DOHH2 (cell line): ENCODE data around the gene PKP4.

Experiments used
- H3F3A ChIP-seq: fragments of 200-600 bp; sonication (generic), shearing (Covaris generic); 2 replicates; pipeline ENCODE4 v1.6.0; 2016; ENCODE audit warnings: antibody characterized with exemption, mild to moderate bottlenecking; ENCODE audit not compliant: control insufficient read depth, insufficient read depth
- H3K27ac ChIP-seq: fragments of 200-600 bp; sonication (generic); 2 replicates; pipeline ENCODE4 v1.5.1; 2014; ENCODE audit warnings: low read depth, mild to moderate bottlenecking, low read length, moderate library complexity
- H3K27me3 ChIP-seq: fragments of 200-600 bp; sonication (generic); 2 replicates; pipeline ENCODE4 v1.6.1; 2014; ENCODE audit warnings: mild to moderate bottlenecking, low read length, mixed read lengths; ENCODE audit not compliant: control insufficient read depth
- H3K36me3 ChIP-seq: fragments of 200-600 bp; sonication (generic); 2 replicates; pipeline ENCODE4 v1.6.1; 2014; ENCODE audit warnings: mild to moderate bottlenecking, low read length, moderate library complexity, mixed read lengths; ENCODE audit not compliant: control insufficient read depth
- H3K4me1 ChIP-seq: fragments of 200-600 bp; sonication (generic); 2 replicates; pipeline ENCODE4 v1.6.1; 2014; ENCODE audit warnings: mild to moderate bottlenecking, low read length, mixed read lengths; ENCODE audit not compliant: control insufficient read depth
- H3K4me2 ChIP-seq: fragments of 200-600 bp; sonication (generic); 2 replicates; pipeline ENCODE4 v1.6.0; 2014; ENCODE audit warnings: mild to moderate bottlenecking, low read length, moderate library complexity
- H3K4me3 ChIP-seq: fragments of 200-600 bp; sonication (generic); 2 replicates; pipeline ENCODE4 v1.5.1; 2014; ENCODE audit warnings: mild to moderate bottlenecking, low read length, mixed read lengths
- H3K79me2 ChIP-seq: fragments of 200-600 bp; sonication (generic); 2 replicates; pipeline ENCODE4 v1.6.1; 2014; ENCODE audit warnings: mild to moderate bottlenecking, low read length, mixed read lengths; ENCODE audit not compliant: control insufficient read depth
- H3K9me2 ChIP-seq: fragments of 200-600 bp; sonication (generic); replicated peaks from 2 replicates; pipeline ENCODE4 v1.6.1; 2014; ENCODE audit warnings: mild to moderate bottlenecking, low read length, mixed read lengths; ENCODE audit not compliant: control insufficient read depth
- H3K9me3 ChIP-seq: fragments of 200-600 bp; sonication (generic); 2 replicates; pipeline ENCODE4 v1.6.1; 2014; ENCODE audit warnings: antibody characterized with exemption, low read length, mixed read lengths; ENCODE audit not compliant: control insufficient read depth, insufficient read depth
- H4K20me1 ChIP-seq: fragments of 200-600 bp; sonication (generic); 2 replicates; pipeline ENCODE4 v1.6.0; 2014; ENCODE audit warnings: low read depth, mild to moderate bottlenecking, antibody characterized with exemption, low read length, moderate library complexity; ENCODE audit not compliant: control insufficient read depth, insufficient read depth
- EZH2phosphoT487 ChIP-seq: fragments of 200-600 bp; sonication (generic); IDR thresholded peaks from 2 replicates; pipeline ENCODE4 v1.6.1; 2017; ENCODE audit warnings: borderline replicate concordance, mild to moderate bottlenecking, antibody characterized with exemption, low read length, moderate library complexity, mixed read lengths
- TF ChIP-seq, protein P1 (sequence below): fragments of 200-600 bp; sonication (generic); IDR thresholded peaks from one replicate; pipeline ENCODE4 v1.5.1; 2014; ENCODE audit warnings: antibody characterized with exemption, mild to moderate bottlenecking, low read depth, low read length; ENCODE audit not compliant: poor library complexity, severe bottlenecking

Gene PKP4

DNA sequence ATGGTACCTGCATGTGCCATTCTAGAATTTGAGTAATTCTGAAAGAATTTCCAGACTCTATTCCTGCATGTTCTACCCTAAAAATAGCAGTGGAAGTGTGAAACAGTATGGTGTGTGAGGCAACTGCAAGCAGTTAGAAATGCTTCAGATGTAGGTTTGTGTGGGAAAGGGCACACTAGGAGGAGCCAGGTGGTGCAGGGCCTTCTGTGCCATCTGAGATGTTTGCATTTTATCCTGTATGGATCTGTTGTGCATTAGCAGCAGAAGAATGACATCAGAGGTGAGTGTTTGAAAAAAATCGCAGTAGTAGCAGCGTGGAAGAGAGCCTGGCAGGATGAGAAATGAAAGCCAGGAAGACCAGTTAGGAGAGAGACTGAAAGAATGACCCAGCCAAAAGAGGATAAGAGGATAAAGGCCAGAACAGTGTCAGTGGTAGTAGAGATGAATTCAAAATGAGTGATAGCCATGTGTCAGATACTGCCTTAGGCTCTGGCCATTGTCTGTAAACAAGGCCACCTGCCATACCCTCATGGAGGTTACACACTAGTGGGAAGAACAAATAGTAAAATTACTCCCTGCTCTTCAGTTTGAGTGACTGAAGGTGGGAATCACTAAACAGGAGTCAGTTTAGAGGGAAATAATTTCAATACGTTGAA lies 142.2 kb downstream of the PKP4 start:
- Histone ChIP-seq H4K20me1 (peaks cover 4% of the 10 kb centered on the region; the same call in 1 of the 2 replicates), H3K9me2 (no peaks in the 10 kb centered on the region), H3K4me1 (no peaks in the 10 kb centered on the region), H3K27me3 (no peaks in the 10 kb centered on the region), H3K4me2 (no peak overlapping the region), H3K9me3 (no peaks in the 10 kb centered on the region), H3F3A (no peaks in the 10 kb centered on the region), H3K36me3 (peaks cover 3% of the 10 kb centered on the region; the same call in 1 of the 2 replicates), H3K4me3 (no peak overlapping the region), H3K79me2 (no peaks in the 10 kb centered on the region), H3K27ac (no peak overlapping the region)
- no peak for TF ChIP-seq EZH2phosphoT487
- TF ChIP-seq, protein P1, sequence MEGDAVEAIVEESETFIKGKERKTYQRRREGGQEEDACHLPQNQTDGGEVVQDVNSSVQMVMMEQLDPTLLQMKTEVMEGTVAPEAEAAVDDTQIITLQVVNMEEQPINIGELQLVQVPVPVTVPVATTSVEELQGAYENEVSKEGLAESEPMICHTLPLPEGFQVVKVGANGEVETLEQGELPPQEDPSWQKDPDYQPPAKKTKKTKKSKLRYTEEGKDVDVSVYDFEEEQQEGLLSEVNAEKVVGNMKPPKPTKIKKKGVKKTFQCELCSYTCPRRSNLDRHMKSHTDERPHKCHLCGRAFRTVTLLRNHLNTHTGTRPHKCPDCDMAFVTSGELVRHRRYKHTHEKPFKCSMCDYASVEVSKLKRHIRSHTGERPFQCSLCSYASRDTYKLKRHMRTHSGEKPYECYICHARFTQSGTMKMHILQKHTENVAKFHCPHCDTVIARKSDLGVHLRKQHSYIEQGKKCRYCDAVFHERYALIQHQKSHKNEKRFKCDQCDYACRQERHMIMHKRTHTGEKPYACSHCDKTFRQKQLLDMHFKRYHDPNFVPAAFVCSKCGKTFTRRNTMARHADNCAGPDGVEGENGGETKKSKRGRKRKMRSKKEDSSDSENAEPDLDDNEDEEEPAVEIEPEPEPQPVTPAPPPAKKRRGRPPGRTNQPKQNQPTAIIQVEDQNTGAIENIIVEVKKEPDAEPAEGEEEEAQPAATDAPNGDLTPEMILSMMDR: no peak

DNA sequence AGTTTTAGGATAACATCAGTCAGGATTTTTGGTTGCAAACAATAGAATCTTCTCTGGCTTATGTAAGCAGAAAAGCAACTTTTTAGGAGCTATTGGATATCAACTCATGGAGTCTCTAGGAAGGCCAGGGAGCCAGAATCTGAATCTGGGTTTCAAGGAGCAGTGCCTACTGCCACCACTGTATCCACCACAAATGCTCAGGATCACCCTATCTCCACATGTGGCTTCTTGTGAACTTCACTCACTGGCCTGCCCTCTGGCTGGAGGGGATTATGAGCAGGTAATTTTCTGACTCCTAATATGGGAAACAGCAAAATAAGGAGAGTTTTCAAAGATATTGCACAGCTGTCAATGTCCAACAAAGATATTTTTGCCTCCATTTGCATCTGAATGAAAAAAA lies 142.9 kb downstream of the PKP4 start:
- TF ChIP-seq, protein P1: no peak
- TF ChIP-seq EZH2phosphoT487: no peak
- no peaks in the 10 kb centered on the region for H3K9me2 ChIP-seq
- no peaks in the 10 kb centered on the region for H3K9me3 ChIP-seq
- H3K79me2 ChIP-seq: no peaks in the 10 kb centered on the region
- H3K4me2 ChIP-seq: no peak overlapping the region
- no peak overlapping the region for H3K4me3 ChIP-seq
- H3K36me3 ChIP-seq: peaks cover 3% of the 10 kb centered on the region; the same call in 1 of the 2 replicates
- no peaks in the 10 kb centered on the region for H3K27me3 ChIP-seq
- peaks cover 4% of the 10 kb centered on the region; the same call in 1 of the 2 replicates for H4K20me1 ChIP-seq
- no peaks in the 10 kb centered on the region for H3F3A ChIP-seq
- no peak overlapping the region for H3K27ac ChIP-seq
- no peaks in the 10 kb centered on the region for H3K4me1 ChIP-seq

DNA sequence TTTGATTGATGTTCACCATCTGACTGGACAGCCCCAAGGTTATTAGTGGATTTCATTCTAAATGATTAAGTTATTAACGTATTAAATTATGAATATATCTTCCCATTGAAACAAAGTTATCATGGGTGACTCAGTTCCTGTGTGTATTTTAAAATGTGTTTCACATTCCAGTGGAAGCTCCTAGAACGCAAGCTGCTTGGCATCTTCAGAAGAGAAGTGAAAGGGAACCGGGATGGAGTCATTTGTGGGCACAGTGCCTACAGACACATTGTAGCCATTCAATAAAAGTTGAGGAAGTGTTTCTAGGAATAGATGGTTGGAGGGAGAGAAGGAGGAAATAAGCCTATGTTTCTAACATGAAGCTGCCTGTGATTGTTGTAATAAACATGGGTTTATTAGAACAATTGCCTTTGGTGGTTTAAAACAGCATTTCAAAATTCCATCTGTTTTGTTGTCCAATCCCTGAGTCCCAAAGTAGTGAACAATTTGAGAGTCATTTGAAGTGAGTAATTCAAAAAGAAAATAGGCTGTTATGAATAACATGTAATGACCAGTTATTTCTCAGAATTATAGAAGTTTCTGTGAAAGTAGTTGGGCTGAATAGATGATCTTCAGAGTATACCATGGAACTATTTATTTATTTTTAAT lies 143.5 kb downstream of the PKP4 start:
- Histone ChIP-seq H3K4me2 (no peak overlapping the region), H3K36me3 (peaks cover 3% of the 10 kb centered on the region; the same call in 1 of the 2 replicates), H3K9me2 (no peaks in the 10 kb centered on the region), H3F3A (no peaks in the 10 kb centered on the region), H3K9me3 (no peaks in the 10 kb centered on the region), H3K4me1 (no peaks in the 10 kb centered on the region), H4K20me1 (peaks cover 4% of the 10 kb centered on the region; the same call in 1 of the 2 replicates), H3K27me3 (no peaks in the 10 kb centered on the region), H3K79me2 (no peaks in the 10 kb centered on the region), H3K4me3 (no peak overlapping the region), H3K27ac (no peak overlapping the region)
- no peak for TF ChIP-seq EZH2phosphoT487
- TF ChIP-seq, protein P1: no peak
